GM18867 (cell line): ENCODE measurements around the gene ADGRE3.
"Not testable (repeated sequence)": the region's sequence is repeated elsewhere in the genome, so short reads cannot be mapped to it uniquely, and the experiment has no call there.

Experiments
- ATAC-seq: cut with Tn5 transposase; IDR thresholded peaks from one replicate; pipeline ENCODE4 v1.9.1; 2021; ENCODE audit warnings: mild to moderate bottlenecking, moderate library complexity; ENCODE audit not compliant: unreplicated experiment

The ADGRE3 gene

GRCh38 chr19:14672188-14672872 lies 2.3 kb downstream of the ADGRE3 start:
- ATAC-seq = no peak

GRCh38 chr19:14670408-14670807 lies 4.2 kb downstream of the ADGRE3 start:
- no peak for ATAC-seq

- no peak for ATAC-seq
These were observed 4.7 kb downstream of the ADGRE3 start for GRCh38 chr19:14669940-14670339.

- no peak for ATAC-seq
These were observed 13.2 kb downstream of the ADGRE3 start for GRCh38 chr19:14661372-14661924.

GRCh38 chr19:14659874-14660489 lies 14.7 kb downstream of the ADGRE3 start:
- no peak for ATAC-seq

- ATAC-seq = no peak
These were observed 18.9 kb downstream of the ADGRE3 start for GRCh38 chr19:14655726-14656125.

- no peak for ATAC-seq
These were observed 19.7 kb downstream of the ADGRE3 start for GRCh38 chr19:14654786-14655560.

GRCh38 chr19:14650161-14650560 lies 24.5 kb downstream of the ADGRE3 start:
- no peak for ATAC-seq

- ATAC-seq = no peak
These were observed 25.6 kb downstream of the ADGRE3 start for GRCh38 chr19:14649020-14649419.

GRCh38 chr19:14648506-14648905 lies 26.1 kb downstream of the ADGRE3 start:
- no peak for ATAC-seq

GRCh38 chr19:14639536-14640277 lies 34.9 kb downstream of the ADGRE3 start:
- no peak for ATAC-seq

GRCh38 chr19:14632286-14632685 lies 42.4 kb downstream of the ADGRE3 start:
- ATAC-seq = no peak

- ATAC-seq = no peak
These were observed 45.1 kb downstream of the ADGRE3 start for GRCh38 chr19:14629557-14629956.

- ATAC-seq = not testable (repeated sequence)
These were observed 50.2 kb downstream of the ADGRE3 start for GRCh38 chr19:14624491-14624890.

- ATAC-seq = no peak
These were observed 55.2 kb downstream of the ADGRE3 start for GRCh38 chr19:14619404-14619803.

GRCh38 chr19:14616407-14616806 lies 58.2 kb downstream of the ADGRE3 start:
- ATAC-seq = no peak

GRCh38 chr19:14615623-14616022 lies 59.0 kb downstream of the ADGRE3 start:
- no peak for ATAC-seq

GRCh38 chr19:14614099-14614412 lies 60.6 kb downstream of the ADGRE3 start:
- no peak for ATAC-seq

- not testable (repeated sequence) for ATAC-seq
These were observed 61.1 kb downstream of the ADGRE3 start for GRCh38 chr19:14613399-14614098.

- ATAC-seq = no peak
These were observed 62.0 kb downstream of the ADGRE3 start for GRCh38 chr19:14612657-14613056.
